ENCODE measurements around the gene DTWD1.

- TF ChIP-seq CTCF (IDR thresholded peaks at IDR 0.05) (no peak), POLR2A (IDR thresholded peaks at IDR 0.05) (no peak)
Observed at GRCh38 chr15:49625460-49626036, 4.7 kb downstream of the DTWD1 start.

Measured in thyroid gland (tissue), 4 donors.